IPS-18c (cell line): ENCODE data around the gene REN.
A peak's percentile ranks its signal among the peaks of the same experiment; 100 is the strongest.

ENCODE experiments used
- H3K4me3 ChIP-seq: 2 replicates; pipeline ENCODE4 v1.7.0; 2013; ENCODE audit warnings: low read depth, mild to moderate bottlenecking, low read length, moderate library complexity; ENCODE audit not compliant: insufficient read depth
- H3K9me3 ChIP-seq: one replicate; pipeline ENCODE4 v1.6.1; 2013; ENCODE audit warnings: mild to moderate bottlenecking, low read length, moderate library complexity; ENCODE audit not compliant: control insufficient read depth, insufficient read depth

Gene REN

GRCh38 chr1:204166219-204166618 is at the start of gene REN:
TSS of gene REN (minus strand) at chr1:204166337. CDS start at chr1:204166293, 44 bp downstream.
- no peaks in the 10 kb centered on the region for H3K9me3 ChIP-seq
- H3K4me3 ChIP-seq: no peak within 1 kb of the TSS

- peak within 1 kb of the TSS; percentile 59 for H3K4me3 ChIP-seq
Observed at GRCh38 chr1:204213668-204214662, 47.8 kb upstream of the REN start, which contains the start of gene GOLT1A. TSS of gene GOLT1A (minus strand) at chr1:204213988. CDS start at chr1:204213906, 82 bp downstream.

GRCh38 chr1:204212715-204213114 is 46.6 kb upstream of the REN start:
- Histone ChIP-seq H3K9me3 (no peaks in the 10 kb centered on the region), H3K4me3 (no peak overlapping the region)

More at GRCh38 chr1:204213668-204214662, 47.8 kb upstream of the REN start, which contains the start of gene GOLT1A:
- no peaks in the 10 kb centered on the region for H3K9me3 ChIP-seq

GRCh38 chr1:204211046-204211445 is 44.9 kb upstream of the REN start:
- Histone ChIP-seq H3K4me3 (no peak overlapping the region), H3K9me3 (no peaks in the 10 kb centered on the region)

GRCh38 chr1:204207136-204207616 is 41.0 kb upstream of the REN start:
- Histone ChIP-seq H3K9me3 (no peaks in the 10 kb centered on the region), H3K4me3 (no peak overlapping the region)

- H3K4me3 ChIP-seq: no peak overlapping the region
- no peaks in the 10 kb centered on the region for H3K9me3 ChIP-seq
Observed at GRCh38 chr1:204206121-204206520, 40.0 kb upstream of the REN start.

GRCh38 chr1:204205486-204205885 is 39.3 kb upstream of the REN start:
- Histone ChIP-seq H3K9me3 (no peaks in the 10 kb centered on the region), H3K4me3 (no peak overlapping the region)

- Histone ChIP-seq H3K4me3 (no peak overlapping the region), H3K9me3 (no peaks in the 10 kb centered on the region)
Observed at GRCh38 chr1:204204944-204205343, 38.8 kb upstream of the REN start.

- H3K4me3 ChIP-seq: no peak overlapping the region
- H3K9me3 ChIP-seq: no peaks in the 10 kb centered on the region
Observed at GRCh38 chr1:204203206-204203767, 37.1 kb upstream of the REN start.

- no peaks in the 10 kb centered on the region for H3K9me3 ChIP-seq
- H3K4me3 ChIP-seq: no peak overlapping the region
Observed at GRCh38 chr1:204202481-204202880, 36.3 kb upstream of the REN start.

- Histone ChIP-seq H3K9me3 (no peaks in the 10 kb centered on the region), H3K4me3 (no peak overlapping the region)
Observed at GRCh38 chr1:204201348-204202040, 35.4 kb upstream of the REN start.

GRCh38 chr1:204199579-204199978 is 33.4 kb upstream of the REN start:
- no peaks in the 10 kb centered on the region for H3K9me3 ChIP-seq
- no peak overlapping the region for H3K4me3 ChIP-seq

GRCh38 chr1:204198348-204199340 is 32.5 kb upstream of the REN start:
- H3K9me3 ChIP-seq: no peaks in the 10 kb centered on the region
- H3K4me3 ChIP-seq: peak overlapping the region; percentile 4; the same call in 1 of the 2 replicates

GRCh38 chr1:204197068-204197467 is 30.9 kb upstream of the REN start:
- Histone ChIP-seq H3K4me3 (no peak overlapping the region), H3K9me3 (no peaks in the 10 kb centered on the region)

- Histone ChIP-seq H3K4me3 (no peak within 1 kb of the TSS), H3K9me3 (no peaks in the 10 kb centered on the region)
Observed at GRCh38 chr1:204196068-204196795, 30.1 kb upstream of the REN start, which contains the start of gene KISS1. TSS of gene KISS1 (minus strand) at chr1:204196491. CDS start at chr1:204192876, 3,615 bp downstream.

- no peak overlapping the region for H3K4me3 ChIP-seq
- H3K9me3 ChIP-seq: no peaks in the 10 kb centered on the region
Observed at GRCh38 chr1:204194771-204195170, 28.6 kb upstream of the REN start.
